HG03060 (cell line): ENCODE data around the gene MMS19.
"Not testable (repeated sequence)": the region's sequence is repeated elsewhere in the genome, so short reads cannot be mapped to it uniquely, and the experiment has no call there.

Experiments
- ATAC-seq: cut with Tn5 transposase; IDR thresholded peaks from one replicate; pipeline ENCODE4 v1.9.1; 2021; ENCODE audit warnings: low read depth, moderate number of reproducible peaks; ENCODE audit not compliant: unreplicated experiment

The MMS19 gene

DNA sequence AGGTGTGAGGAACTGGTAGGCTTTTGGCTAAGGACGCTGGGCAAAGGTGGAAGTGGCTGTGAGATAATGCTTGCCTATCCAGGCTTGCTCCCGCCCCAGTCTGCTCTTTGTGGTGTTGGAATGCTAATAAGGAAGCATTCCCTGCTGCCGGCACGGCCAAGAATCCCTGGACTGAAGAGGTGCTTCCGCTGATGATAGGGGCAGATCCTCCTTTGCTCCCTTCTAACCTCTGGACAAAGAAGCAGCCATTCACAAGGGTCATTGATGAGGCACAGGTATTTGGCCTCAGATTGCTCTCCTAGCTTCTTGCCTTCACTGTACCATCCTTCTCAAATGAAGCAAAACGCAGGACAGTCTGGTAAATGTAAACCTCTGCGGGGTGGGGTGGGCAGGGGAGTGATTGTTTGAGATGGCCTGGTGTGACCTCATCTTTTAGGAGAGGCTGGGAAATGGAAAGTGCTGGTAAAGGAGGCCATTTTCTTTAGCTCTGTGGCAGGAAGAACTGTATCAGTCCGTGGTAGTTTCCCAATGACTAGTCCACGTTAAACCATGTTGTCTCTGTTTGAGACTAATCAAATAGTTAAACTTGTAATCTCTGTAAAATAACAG, 70.5 kb downstream of the MMS19 start:
- no peak for ATAC-seq

DNA sequence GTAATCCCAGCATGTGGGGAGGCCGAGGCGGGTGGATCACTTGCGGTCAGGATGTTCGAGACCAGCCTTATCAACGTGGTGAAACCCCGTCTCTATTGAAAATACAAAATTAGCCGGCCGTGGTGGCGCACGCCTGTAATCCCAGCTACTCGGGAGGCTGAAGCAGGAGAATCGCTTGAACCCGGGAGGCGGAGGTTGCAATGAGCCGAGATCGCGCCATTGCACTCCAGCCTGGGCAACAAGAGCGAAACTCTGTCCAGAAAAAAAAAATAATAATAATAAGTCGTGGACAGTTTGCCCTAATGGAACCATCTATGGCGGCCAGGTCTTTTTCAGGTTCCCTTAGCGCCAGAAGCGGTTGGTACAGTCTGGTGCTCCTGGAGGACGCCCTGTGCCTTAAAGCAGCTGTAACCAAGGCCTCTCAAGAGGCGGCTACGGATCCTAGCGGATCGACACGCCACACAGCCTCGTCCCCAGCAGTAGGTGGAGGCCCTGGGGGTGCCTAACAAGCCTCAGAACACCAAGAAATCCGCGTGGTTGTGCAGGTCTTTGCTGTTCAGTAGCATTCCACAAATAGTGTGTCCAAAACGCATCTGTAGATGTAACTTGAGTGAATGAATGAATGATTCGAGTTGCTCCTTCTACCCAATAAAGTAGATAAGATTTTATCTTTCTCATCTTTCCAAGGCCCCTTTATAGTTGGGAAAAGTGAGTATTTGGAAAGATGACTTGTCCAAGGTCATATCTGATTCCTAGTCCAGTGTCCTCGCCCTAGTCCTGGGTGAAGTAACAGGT, 71.2 kb downstream of the MMS19 start:
- no peak for ATAC-seq

DNA sequence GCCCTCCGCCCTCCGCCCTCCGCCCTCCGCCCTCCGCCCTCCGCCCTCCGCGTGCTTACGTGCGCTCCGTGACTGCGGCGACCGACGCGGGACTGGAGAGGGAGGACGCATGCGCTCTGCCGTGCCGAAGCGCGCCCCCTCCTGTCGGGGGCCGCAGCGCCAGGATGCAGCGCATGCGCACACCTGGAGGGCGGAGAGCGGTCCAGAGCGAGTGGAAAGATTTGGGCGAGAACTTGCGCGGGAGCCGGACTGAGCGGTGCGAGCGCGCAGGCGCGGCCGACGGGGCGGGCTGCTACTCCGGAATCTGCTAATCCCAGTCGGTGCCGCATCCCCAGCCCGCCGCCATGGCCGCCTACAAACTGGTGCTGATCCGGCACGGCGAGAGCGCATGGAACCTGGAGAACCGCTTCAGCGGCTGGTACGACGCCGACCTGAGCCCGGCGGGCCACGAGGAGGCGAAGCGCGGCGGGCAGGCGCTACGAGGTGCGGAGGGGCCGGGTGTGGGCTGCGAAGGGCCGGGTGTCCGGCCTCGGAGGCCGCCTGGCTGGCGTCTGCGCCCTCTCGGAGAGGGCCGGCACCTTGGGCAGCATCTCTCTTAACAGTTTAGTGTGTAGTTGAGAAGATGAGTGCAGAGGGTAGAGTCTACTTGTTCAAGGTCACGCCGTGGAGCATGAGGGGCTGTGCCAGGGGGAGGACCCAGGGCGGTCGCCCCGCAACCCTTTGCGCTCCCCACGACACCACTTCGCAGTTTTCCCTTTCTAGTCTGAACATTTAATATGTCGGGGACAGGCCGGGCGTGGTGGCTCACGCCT, 72.1 kb downstream of the MMS19 start, which contains the start of gene PGAM1:
TSS of gene PGAM1 (plus strand) at position 228 of the 812 bp plus-strand sequence. CDS start at position 345, 117 bp downstream.
- peak; percentile 60 for ATAC-seq

DNA sequence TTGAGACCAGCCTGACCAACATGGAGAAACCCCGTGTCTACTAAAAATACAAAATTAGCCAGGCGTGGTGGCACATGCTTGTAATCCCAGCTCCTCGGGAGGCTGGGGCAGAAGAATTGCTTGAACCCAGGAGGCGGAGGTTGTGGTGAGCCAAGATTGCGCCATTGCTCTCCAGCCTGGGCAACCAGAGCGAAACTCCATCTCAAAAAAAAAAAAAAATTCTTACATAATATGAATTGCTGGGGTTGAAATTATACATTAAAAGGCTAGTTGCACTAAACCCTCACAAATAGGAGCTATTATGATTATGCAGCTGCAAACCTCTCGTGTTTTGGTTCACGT, 74.5 kb downstream of the MMS19 start:
- not testable (repeated sequence) for ATAC-seq

DNA sequence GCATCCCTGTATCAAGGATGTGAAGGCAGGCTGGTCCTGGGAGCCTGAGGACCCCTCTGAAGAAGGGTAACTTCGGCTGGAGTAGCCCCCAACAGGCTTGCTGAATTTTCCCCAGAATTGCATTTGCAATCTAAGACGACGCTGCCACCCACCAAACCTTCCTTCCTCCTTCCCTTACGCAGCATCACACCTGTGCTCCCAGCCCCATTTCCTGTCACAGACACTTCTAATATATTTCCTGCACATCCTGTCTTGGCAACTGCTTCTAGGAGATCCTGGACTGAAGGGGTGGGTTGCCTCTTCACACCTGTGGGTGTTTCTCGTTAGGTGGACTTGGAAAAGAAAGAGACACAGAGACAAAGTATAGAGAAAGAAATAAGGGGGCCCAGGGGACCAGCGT, 81.7 kb downstream of the MMS19 start:
- no peak for ATAC-seq

DNA sequence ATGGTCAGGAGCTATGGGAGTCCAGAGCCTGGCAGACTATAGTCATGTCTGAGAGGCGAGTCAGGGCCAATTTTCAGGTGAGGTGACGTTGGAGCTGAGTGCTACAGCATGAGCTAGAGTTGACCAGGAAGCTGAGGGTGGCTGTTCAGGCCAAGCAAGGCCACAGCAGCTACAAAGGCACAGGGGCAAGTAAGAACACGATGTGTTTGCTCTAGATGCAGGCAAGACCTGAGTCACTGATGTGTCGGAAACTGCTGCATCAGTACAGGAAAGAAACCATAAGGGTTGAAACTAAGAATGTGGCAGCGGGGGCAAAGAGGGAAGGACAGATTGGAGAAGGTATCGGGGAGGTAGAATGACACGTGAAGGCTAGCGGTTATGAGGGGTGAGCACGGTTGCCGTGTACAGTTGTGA, 85.3 kb downstream of the MMS19 start:
- no peak for ATAC-seq

DNA sequence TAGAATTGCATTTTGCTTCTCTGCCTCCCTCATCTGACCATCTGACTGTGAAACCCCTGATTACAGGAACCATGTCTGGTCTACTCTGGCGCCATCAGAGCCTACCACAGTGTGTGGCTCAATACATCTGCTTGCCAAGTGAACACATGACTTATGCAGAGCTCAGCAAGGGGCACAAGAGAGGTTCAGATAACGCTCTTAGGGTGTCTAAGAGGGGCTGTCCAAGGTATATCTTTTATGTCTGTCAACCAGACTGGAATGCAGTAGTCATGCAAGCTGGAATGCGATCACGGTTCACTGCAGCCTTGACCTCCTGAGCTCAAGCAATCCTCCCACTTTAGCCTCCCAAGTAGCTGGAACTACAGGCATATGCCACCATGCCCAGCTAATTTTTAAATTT, 86.8 kb downstream of the MMS19 start:
- ATAC-seq, result no peak

DNA sequence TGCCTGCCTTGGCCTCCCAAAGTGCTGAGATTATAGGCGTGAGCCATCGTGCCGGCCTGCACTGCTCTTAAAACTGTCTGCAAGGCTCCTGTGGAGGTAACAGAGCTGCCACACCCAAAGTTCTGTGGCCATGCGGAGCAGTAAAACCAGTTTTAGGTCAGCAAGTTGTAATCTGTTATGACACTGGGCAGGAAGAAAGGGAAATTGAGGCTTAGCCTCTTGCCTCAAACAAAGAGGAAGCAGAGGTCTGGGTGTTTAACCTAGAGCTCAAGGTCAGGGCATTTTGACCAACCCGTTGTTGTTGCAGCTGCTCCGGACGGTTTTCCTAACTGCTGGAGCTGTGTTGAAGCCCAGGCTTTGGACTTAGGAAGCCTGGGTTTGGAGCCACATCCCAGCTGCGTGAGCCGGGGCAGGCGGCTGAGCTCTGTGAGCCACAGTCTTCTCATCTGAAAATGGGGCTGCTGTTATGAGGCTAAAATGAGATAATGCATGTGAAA, 89.7 kb downstream of the MMS19 start:
- ATAC-seq, result no peak
